IMR-90 (cell line): ENCODE measurements around the gene AGXT. TPM values are rescaled to one million over a fixed set of nuclear protein-coding genes. Genes with fewer than 3 reads are reported as not detected.

Experiments
- ATAC-seq: fragments of 200-7000 bp; cut with Tn5 transposase; 2 replicates; pipeline ENCODE4 v1.9.1; 2020; ENCODE audit warnings: low read depth, mild to moderate bottlenecking, moderate library complexity
- BruUV-seq: library from RNA; stranded (reverse); fragments of 400-500 nt; replicated peaks from 2 replicates; lab custom pipeline; 2021; lab: Mats Ljungman, UMichigan
- CTCF ChIA-PET: fragments of 300-600 bp; formaldehyde crosslinking; extraction: SDS; loops from one replicate; lab custom pipeline; 2021; ENCODE audit warnings: antibody characterized with exemption; lab: Yijun Ruan, JAX
- POLR2A ChIA-PET: fragments of 300-600 bp; sonication (Branson Sonifier 250); formaldehyde crosslinking; loops from one replicate; lab custom pipeline; 2022; ENCODE audit warnings: antibody characterized with exemption; ENCODE audit not compliant: unreplicated experiment; lab: Charles Lee
- DNase-seq: peaks from one replicate; pipeline ENCODE4 v3.0.0; 2013
- H2AFZ ChIP-seq: replicated peaks from 2 replicates; pipeline ENCODE3; 2013; ENCODE audit warnings: low read length, mild to moderate bottlenecking; ENCODE audit not compliant: poor library complexity
- H2AK5ac ChIP-seq: 2 replicates; pipeline ENCODE4 v1.6.1; 2013; ENCODE audit warnings: low read depth, low read length, inconsistent platforms
- H2AK9ac ChIP-seq: replicated peaks from 2 replicates; pipeline ENCODE3; 2013; ENCODE audit warnings: mild to moderate bottlenecking, low read depth, low read length, moderate library complexity; ENCODE audit not compliant: poor library complexity
- H2BK120ac ChIP-seq: 2 replicates; pipeline ENCODE4 v1.6.1; 2013; ENCODE audit warnings: low read depth, low read length, inconsistent platforms
- H2BK15ac ChIP-seq: 3 replicates; pipeline ENCODE4 v1.6.1; 2013; ENCODE audit warnings: low read depth, low read length, inconsistent platforms
- H2BK20ac ChIP-seq: 2 replicates; pipeline ENCODE4 v1.6.1; 2013; ENCODE audit warnings: low read depth, mild to moderate bottlenecking, inconsistent platforms, low read length, moderate library complexity
- H2BK5ac ChIP-seq: 2 replicates; pipeline ENCODE4 v1.6.1; 2013; ENCODE audit warnings: mild to moderate bottlenecking, low read depth, low read length, inconsistent platforms; ENCODE audit not compliant: poor library complexity, severe bottlenecking
- H3K14ac ChIP-seq: replicated peaks from 2 replicates; pipeline ENCODE4 v1.6.1; 2013; ENCODE audit warnings: low read depth, low read length, inconsistent platforms
- H3K18ac ChIP-seq: 2 replicates; pipeline ENCODE4 v1.6.1; 2013; ENCODE audit warnings: low read depth, low read length, control low read depth
- H3K23ac ChIP-seq: 2 replicates; pipeline ENCODE4 v1.6.1; 2013; ENCODE audit warnings: low read depth, low read length, inconsistent platforms
- H3K27ac ChIP-seq: 2 replicates; pipeline ENCODE4 v1.5.1; 2013; ENCODE audit warnings: mild to moderate bottlenecking, control low read depth, low read length; ENCODE audit not compliant: insufficient read depth
- H3K27me3 ChIP-seq: 2 replicates; pipeline ENCODE4 v1.6.1; 2013; ENCODE audit warnings: low read length; ENCODE audit not compliant: control insufficient read depth, insufficient read depth
- H3K36me3 ChIP-seq: 2 replicates; pipeline ENCODE4 v1.6.1; 2013; ENCODE audit warnings: low read length, mixed read lengths; ENCODE audit not compliant: control insufficient read depth, insufficient read depth
- H3K4ac ChIP-seq: 2 replicates; pipeline ENCODE4 v1.6.1; 2013; ENCODE audit warnings: low read depth, low read length, inconsistent platforms
- H3K4me1 ChIP-seq: 2 replicates; pipeline ENCODE4 v1.6.1; 2013; ENCODE audit warnings: low read length, mixed read lengths; ENCODE audit not compliant: control insufficient read depth, insufficient read depth
- H3K4me2 ChIP-seq: 2 replicates; pipeline ENCODE4 v1.6.1; 2013; ENCODE audit warnings: low read depth, mild to moderate bottlenecking, control low read depth, low read length, moderate library complexity
- H3K4me3 ChIP-seq: 2 replicates; pipeline ENCODE4 v1.5.1; 2013; ENCODE audit warnings: low read depth, mild to moderate bottlenecking, control low read depth, low read length, moderate library complexity; ENCODE audit not compliant: insufficient read depth
- H3K56ac ChIP-seq: 2 replicates; pipeline ENCODE4 v1.6.1; 2013; ENCODE audit warnings: low read length, inconsistent platforms; ENCODE audit not compliant: insufficient read depth; ENCODE audit errors: extremely low read depth
- H3K79me1 ChIP-seq, 2 experiments: 2 replicates each; pipeline ENCODE4 v1.6.1; 2013; ENCODE audit warnings: low read length in 2 of 2, inconsistent platforms in 1 of 2, low read depth in 1 of 2
- H3K9ac ChIP-seq: 2 replicates; pipeline ENCODE4 v1.6.1; 2013; ENCODE audit warnings: low read depth, low read length, control low read depth
- H3K9me1 ChIP-seq: 2 replicates; pipeline ENCODE4 v1.6.1; 2013; ENCODE audit warnings: low read length, inconsistent platforms; ENCODE audit not compliant: insufficient read depth
- H3K9me3 ChIP-seq: 2 replicates; pipeline ENCODE4 v1.6.1; 2013; ENCODE audit warnings: low read length; ENCODE audit not compliant: control insufficient read depth, insufficient read depth
- H4K20me1 ChIP-seq: 2 replicates; pipeline ENCODE4 v1.6.1; 2013; ENCODE audit warnings: low read length, inconsistent platforms; ENCODE audit not compliant: insufficient read depth
- H4K5ac ChIP-seq: 2 replicates; pipeline ENCODE4 v1.6.1; 2013; ENCODE audit warnings: mild to moderate bottlenecking, low read depth, low read length, control low read depth
- H4K8ac ChIP-seq, 2 experiments: 2 replicates each; pipeline ENCODE4 v1.6.1; 2013; ENCODE audit warnings: low read depth in 2 of 2, low read length in 2 of 2, control low read depth in 1 of 2, inconsistent platforms in 1 of 2
- H4K91ac ChIP-seq: 2 replicates; pipeline ENCODE4 v1.6.1; 2013; ENCODE audit warnings: low read depth, low read length, inconsistent platforms; ENCODE audit not compliant: insufficient read depth
- RFX5 ChIP-seq: IDR thresholded peaks from 2 replicates; pipeline ENCODE4 v1.8.0; 2012; ENCODE audit warnings: low read depth, mild to moderate bottlenecking, low read length, moderate library complexity
- WGBS, 2 experiments: methylation state at CpG; one replicate each; pipeline versions ENCODE4 v1.1.5 to v1.1.7; 2013; ENCODE audit warnings: missing lambda C conversion rate in 2 of 2; ENCODE audit not compliant: insufficient read length in 1 of 2; ENCODE audit errors: extremely low coverage in 2 of 2; 5-methylcytosine and 5-hydroxymethylcytosine counted together
- dilution Hi-C: fragments of 300-500 bp; cut with HindIII; formaldehyde crosslinking; loops from one replicate; pipeline ENCODE4 v1.14.3; 2018; ENCODE audit warnings: low sequenced_read_pairs; ENCODE audit not compliant: unreplicated experiment
- in situ Hi-C: fragments of 300-500 bp; cut with MboI; formaldehyde crosslinking; loops from 3 replicates; pipeline ENCODE4 v1.14.3; 2019; ENCODE audit warnings: low sequenced_read_pairs, inconsistent platforms, mixed read lengths
- intact Hi-C: fragments of 100-400 bp; cut with micrococcal nuclease; formaldehyde crosslinking; loops from 2 replicates; pipeline ENCODE4 v1.10.0; 2022
- polyA plus RNA-seq, 3 experiments: library from polyadenylated mRNA; depleted of rRNA; stranded (reverse); fragments of >200 nt; gene quantifications; 2 replicates each; pipeline ENCODE4 v1.2.3, GENCODE V29; 2012; ENCODE audit warnings: low replicate concordance in 1 of 3
- total RNA-seq: library from RNA; depleted of rRNA; stranded (reverse); fragments of >200 nt; gene quantifications from 2 replicates; pipeline ENCODE4 v1.2.3, GENCODE V29; 2012
- TF ChIP-seq, protein P1 (sequence below): fragments of 150-350 bp; IDR thresholded peaks from 2 replicates; pipeline ENCODE4 v1.6.1; 2017; ENCODE audit warnings: mild to moderate bottlenecking, antibody characterized with exemption, low read length, low read depth

AGXT gene
- total and polyA plus RNA-seq, 2 of the 4 experiments (the other 2 are of a cell fraction), result not detected

DNA sequence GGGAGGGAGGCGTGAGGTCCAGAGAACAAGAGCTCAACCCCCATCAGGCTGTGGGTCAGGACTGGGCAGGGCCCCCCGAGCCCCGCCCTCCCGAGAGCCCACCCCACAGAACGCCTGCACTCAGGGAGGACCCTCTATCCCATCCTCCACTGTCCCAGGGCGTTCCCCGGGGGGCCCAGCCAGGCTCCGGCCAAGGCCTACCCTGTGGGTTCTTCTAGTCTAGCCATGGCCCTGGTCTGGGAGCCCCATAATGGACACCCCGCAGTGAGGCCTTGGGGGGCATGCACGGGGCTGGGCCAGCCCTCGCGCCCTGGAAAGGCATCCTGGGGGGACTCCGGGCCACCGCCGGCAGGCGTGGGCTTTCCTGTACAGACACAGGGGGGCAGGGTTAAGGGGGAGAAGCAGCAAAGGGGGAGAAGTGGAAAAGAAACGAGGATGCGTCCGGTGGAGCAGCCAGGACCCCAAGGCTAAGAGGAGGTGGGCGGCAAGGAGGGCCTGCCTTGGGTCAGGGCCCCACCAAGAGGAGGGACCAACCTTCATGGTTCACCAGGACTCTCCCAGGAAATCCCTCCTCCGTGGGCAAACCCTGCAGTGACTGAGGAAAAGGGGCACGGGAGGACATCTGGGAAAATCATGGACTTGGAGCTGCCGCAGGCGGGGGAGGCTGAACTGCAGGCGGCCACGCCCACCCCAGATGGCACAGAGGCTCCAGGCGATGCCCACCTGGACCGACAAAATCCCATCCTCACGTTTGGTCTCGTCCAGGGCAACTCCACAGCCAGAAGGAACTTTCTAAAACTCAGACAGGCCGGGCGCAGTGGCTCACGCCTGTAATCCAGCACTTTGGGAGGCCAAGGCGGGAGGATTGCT lies 34.8 kb downstream of the AGXT start:
- CTCF ChIA-PET, result no interaction called here
- Histone ChIP-seq H3K4ac (no peak overlapping the region), H4K91ac (no peak overlapping the region), H4K8ac (no peak overlapping the region), H3K9ac (no peak overlapping the region), H4K20me1 (no peaks in the 10 kb centered on the region), H3K27ac (no peak overlapping the region), H3K14ac (no peak overlapping the region), H3K9me1 (no peaks in the 10 kb centered on the region), H2BK20ac (no peak overlapping the region), H3K56ac (no peak overlapping the region), H3K4me2 (no peak overlapping the region), H3K4me3 (no peak overlapping the region), H3K9me3 (no peaks in the 10 kb centered on the region), H3K18ac (no peak overlapping the region), H2AK5ac (no peak overlapping the region), H2BK15ac (no peak overlapping the region), H3K23ac (no peak overlapping the region), H3K4me1 (no peaks in the 10 kb centered on the region), H3K27me3 (peaks cover 10% of the 10 kb centered on the region; the same call in 1 of the 2 replicates), H2AFZ (no peak overlapping the region), H3K36me3 (no peaks in the 10 kb centered on the region), H2AK9ac (no peak overlapping the region), H2BK120ac (no peak overlapping the region), H4K5ac (no peak overlapping the region), H2BK5ac (no peak overlapping the region), H3K79me1 (no peaks in the 10 kb centered on the region)
- 75% methylated on average over 13 of the region's 34 CpGs; no CpG with 5 or more reads in 1 of the 2 experiments for WGBS, 2 experiments
- in situ Hi-C loops, result no loop called here
- dilution Hi-C loops, result no loop called here
- no peak for DNase-seq
- TF ChIP-seq RFX5, result no peak
- TF ChIP-seq, protein P1, sequence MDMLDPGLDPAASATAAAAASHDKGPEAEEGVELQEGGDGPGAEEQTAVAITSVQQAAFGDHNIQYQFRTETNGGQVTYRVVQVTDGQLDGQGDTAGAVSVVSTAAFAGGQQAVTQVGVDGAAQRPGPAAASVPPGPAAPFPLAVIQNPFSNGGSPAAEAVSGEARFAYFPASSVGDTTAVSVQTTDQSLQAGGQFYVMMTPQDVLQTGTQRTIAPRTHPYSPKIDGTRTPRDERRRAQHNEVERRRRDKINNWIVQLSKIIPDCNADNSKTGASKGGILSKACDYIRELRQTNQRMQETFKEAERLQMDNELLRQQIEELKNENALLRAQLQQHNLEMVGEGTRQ, result no peak
- POLR2A ChIA-PET, result no interaction called here
- intact Hi-C loops, result no loop called here
- no peak for ATAC-seq
- BruUV-seq, result no TSS peak
